ENCODE results near the gene ALDH18A1.

The ALDH18A1 gene

DNA sequence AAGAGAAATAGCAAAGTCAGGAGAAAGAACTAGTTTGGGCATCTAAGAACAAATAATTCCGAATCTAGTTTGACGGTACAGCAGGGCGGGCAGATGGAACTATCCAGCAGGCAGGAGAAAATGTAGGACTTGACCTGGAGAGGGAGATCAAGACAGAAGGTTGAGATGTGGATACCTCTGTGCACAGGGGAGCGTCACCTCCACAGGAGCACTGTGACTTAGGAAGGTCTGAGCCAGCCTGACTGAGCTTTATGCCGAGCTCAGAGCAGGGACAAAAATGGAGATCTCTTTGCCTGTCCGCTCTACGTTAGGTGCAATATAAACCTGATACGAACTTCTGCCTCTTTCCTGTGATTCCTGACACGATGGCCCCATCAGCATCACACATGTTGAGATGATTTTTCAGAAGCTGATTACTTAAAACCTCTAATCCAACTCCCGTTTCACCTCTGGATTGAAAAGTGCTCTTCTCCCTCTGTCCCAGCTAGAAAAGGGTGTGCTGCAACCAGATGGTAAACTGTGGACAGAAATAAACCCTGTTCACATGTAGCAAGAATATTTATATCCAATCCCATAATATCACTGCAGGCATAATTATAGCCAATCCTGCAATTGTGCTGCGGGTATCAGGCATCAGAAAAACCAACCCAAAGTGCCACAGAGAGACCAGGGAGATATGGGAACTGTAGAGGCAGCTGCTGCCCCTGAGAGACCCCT lies 81.7 kb downstream of the ALDH18A1 start:
- DNase-seq: no peak

DNA sequence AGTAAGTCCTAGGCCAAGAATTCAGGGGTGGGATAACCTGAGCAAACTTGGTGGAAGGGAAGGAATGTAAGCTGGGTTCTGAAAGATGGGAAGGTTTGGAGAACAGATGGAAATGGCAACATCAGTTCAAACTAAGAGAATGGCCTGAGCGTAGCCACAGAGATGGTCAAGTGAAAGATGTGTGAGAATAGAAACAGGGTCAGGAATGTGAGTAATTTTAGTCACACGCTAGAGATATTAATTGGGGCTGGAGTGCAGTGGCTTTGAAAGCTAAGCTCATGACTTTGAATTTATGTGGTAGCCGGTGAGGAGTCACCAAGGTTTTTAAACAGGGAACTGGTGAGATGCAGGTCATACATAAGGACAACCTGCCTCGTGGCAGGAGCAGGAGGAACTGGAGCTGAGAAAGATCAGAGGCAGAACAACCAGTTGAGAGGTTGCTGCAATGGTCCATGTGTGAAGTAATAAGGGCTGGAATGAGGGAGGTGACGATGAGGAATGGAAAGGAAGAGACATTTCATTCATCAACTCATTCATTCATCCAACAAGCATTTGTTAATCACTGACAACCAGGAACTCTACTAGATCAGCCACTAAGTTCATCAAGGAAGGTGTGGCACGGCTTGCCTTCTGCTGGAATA lies 82.4 kb downstream of the ALDH18A1 start:
- no peak for DNase-seq

DNA sequence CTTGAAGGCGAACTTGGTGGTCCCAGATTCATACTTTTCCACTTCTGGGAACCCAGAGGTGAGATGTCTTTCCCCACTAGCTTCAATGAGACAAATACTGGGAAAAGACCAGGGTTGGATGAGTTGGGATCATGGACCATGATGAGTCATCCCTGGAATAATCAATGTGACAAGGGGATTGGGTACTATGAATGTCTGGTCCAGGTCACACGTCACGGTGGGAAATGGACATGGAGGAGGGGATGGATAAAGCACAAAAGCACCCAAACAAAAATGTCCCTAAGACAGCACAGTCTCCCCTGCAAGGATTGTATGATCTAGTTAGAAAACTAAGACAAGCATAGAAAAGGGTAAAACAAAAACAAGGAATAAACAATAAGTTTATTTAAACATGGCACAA lies 83.0 kb downstream of the ALDH18A1 start:
- no peak for DNase-seq

DNA sequence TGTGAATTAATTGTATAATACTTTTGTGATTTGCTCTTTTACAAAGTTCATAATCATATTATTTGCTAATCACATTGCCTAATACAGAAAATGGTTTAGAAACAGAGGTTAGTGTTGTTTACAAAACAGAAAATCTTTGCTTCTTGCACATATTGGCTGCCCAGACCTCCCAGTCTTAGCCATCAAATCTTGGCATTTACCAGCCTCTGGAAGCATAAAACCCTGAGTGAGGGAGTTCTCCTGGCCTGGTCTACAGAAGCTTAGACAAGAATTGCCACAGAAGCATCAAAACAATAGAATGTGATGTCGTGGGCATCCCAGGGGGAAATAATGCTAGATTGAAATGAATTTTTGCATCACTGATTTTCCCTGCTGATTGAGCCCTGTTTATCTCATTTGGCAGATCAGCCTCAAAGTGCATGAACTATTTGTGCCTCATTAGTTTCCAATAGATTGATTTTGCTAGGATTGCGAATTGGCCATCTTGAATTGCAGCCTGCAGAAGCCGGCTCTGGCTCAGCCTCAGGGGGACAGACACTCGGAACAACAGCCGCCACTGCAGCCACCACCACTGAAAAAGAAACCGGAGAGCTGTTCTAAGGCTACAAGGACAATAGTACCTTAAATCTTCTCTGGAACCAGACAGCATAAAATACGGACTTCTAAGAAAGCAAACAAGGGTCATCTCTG lies 84.2 kb downstream of the ALDH18A1 start:
- DNase-seq: no peak

DNA sequence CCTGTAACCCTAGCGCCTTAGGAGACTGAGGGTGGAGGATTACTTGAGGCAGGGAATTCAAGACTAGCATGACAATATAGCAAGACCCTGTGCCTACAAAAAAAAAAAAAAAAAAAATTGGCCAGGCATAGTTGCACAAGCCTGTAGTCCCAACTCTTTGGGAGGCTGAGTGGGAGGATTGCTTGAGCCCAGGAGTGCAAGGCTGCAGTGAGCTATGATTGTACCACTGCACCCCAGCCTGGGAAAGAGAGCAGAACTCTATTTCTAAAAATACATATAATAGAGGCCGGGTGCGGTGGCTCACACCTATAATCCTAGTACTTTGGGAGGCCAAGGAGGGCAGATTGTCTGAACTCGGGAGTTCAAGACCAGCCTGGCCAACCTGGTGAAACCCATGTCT lies 85.1 kb downstream of the ALDH18A1 start:
- no peak for DNase-seq

DNA sequence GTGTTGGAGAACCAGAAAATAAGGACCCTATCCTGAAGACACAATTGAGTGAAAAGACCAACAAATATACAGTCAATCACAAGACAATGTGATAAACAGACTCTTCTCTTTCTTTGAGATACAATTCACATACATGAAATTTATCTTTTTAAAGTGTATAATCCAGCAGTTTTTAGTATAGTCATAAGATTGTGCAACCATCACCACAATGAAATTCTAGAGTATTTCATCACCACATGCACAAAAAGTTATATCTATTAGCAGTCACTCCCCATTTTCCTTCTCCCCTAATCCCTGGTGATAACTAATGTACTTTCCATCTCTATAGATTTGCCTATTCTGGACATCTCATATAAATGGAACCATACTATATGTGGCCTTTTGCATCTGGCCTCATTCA lies 87.1 kb downstream of the ALDH18A1 start:
- no peak for DNase-seq

DNA sequence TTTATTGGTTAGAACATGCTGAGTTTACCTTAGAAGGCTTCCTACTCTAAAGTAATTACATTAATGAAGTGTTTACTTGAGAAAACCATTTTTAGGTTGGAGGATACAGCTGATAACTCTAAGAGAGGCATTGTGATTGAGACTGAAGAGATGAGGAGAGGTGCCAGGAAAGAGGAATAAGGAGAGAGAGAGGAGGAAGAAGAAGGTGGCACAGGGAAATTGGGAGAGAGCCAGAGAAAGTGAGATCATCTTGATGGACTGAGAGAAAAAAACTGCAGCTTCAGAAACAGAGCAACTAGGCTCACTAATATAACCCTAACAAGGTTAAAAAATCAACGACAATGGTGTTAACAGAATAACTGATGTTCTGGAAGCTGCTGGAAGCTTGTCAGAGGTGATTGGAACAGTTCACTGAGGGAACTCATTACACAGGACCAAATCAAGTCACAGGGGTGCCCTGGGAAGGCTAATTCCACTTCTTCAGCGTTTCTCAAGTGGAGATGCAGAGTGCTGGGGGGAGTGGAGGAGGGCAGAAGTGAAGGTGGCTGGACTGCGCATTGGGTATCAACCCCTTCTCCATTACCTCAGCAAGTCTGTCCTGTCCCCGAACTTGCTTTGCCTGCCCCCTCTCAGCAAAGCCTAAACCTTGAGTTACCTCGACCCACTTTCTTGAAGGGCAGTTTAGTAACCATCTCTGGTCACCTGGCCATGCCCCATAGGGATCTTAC lies 88.4 kb downstream of the ALDH18A1 start:
- DNase-seq: no peak

DNA sequence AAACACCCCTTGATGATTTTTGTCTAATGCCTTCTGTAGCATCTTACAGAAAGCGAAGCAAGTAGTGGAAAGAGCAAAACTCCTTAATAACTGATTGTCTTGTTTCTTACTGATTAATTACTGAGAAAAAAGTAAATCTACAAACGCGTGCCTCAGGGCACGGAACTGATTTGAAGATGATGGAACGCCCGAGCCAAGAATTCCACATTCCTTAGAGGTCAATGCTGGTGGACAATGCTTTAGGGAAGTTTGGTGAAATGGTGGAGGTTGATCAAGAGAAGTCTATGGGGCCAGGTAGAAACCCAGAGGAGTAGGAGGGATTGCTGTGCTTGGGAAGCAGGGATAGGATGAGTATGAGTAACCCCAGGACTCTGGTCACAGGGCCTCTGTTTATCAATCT lies 90.4 kb downstream of the ALDH18A1 start:
- no peak for DNase-seq

DNA sequence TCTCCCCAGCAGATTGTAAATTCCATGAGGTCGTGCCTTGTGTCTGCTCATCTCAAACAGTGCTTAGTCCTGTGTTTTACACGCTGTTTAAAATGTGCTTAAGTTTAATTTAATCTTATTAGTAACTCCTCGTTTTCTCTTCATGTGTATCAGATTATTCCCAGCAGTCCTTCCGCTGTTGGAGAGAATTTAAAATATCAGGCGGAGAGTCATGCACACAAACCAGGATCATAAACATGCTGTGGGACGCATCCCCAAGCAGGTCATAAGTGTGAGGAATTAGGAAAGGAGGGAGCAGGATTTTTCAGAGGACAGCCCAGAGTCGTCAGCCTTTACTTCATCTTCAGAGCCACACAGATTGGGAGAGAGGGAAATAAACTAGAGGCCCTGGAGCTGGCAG lies 91.2 kb downstream of the ALDH18A1 start:
- no peak for DNase-seq

DNA sequence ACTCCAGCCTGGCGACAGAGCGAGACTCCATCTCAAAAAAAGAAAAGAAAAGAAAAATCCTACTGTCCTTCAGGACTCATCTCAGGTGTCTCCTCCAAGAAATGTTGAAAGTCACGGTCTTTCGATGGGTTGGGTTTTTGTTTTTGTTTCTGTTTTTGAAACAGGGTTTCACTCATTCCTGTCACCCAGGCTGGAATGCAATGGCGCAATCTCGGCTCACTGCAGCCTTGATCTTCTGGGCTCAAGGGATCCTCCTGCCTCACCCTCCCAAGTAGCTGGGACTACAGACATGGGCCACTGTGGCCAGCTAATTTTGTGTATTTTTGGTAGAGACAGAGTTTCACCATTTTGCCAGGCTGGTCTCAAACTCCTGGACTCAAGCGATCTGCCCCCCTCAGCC lies 92.2 kb downstream of the ALDH18A1 start:
- no peak for DNase-seq

DNA sequence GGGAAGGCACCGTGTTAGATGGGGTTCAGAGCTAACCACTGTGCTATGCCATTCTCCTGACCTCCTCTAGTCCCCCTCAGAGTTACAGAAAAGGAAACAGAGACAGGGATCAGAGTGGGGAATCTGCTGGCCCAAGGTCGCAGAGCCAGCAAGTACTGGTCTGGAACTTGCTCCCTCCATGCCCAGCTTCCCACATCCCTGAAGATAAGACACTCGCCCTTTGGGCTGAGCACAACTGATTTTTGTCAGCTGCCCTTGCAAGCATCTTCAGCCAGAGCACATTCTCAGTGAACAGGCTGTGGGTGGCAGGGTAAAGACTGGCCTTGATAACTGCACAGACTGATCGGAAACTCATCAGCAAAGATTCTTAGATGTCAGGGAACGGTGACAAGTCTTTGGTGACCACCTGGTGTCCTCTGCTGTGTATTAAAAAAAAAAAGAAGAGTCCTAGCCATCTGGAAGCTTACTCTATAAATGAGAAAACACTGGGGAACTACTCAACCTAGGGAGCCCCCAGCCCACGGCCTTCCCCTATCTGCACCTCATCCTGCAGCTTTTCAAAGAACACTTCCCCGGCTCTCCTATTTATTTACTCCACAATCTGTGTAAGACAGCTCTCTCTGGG lies 94.1 kb downstream of the ALDH18A1 start:
- DNase-seq: no peak

DNA sequence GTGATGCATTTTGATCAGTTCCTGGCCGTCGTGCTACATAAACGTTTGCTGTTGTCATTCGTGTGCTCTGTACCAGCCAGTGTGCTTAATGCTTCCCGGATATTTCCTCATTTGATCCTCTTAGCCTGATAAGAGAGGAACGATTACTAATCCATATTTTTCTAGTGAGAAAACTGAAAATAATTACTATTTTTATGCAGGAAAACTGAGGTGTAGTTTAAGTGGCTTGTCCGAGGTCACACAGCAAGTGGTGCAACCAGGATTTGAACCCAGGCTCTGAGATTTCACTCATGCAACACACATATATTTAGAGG lies 94.7 kb downstream of the ALDH18A1 start:
- DNase-seq: no peak

DNA sequence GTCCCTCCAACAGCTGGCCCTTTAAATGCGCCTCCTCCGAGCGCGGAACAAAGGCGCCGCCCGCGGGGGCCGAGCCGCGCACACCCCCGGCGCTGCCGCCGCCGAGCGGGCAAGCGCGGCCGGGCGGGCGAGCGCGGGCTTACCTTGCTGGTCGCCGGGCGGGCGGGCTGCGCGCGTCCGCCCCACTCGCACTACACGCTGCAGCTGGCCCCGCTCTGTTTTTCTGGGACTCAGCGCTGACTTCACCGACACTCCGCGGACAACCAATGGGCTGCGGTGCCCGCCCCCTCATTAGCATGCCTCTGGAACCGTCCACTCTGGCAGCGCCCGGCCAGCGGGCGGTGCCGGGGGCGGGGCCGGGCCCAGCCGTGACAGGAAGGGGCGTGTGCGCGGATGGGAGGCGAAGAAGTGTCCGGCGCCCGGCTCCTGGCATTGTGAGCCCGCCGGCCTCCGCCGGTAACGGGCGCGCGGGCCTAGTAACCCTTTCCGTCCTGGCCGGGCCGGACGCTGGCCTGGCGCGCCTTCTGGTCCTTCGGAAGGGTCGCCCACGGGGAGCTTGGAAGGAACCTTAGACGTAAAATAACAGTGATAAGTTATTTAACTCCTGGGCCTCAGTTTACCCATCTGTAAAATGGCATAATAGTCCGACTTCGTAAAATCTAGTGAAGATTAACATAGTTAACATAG lies 95.2 kb downstream of the ALDH18A1 start, which contains the start of gene SORBS1:
Gene SORBS1, minus strand, starts transcription at position 195 of the 687 bp plus-strand sequence. CDS start 120,236 bp downstream, outside the sequence.
- DNase-seq: peak; percentile 84

DNA sequence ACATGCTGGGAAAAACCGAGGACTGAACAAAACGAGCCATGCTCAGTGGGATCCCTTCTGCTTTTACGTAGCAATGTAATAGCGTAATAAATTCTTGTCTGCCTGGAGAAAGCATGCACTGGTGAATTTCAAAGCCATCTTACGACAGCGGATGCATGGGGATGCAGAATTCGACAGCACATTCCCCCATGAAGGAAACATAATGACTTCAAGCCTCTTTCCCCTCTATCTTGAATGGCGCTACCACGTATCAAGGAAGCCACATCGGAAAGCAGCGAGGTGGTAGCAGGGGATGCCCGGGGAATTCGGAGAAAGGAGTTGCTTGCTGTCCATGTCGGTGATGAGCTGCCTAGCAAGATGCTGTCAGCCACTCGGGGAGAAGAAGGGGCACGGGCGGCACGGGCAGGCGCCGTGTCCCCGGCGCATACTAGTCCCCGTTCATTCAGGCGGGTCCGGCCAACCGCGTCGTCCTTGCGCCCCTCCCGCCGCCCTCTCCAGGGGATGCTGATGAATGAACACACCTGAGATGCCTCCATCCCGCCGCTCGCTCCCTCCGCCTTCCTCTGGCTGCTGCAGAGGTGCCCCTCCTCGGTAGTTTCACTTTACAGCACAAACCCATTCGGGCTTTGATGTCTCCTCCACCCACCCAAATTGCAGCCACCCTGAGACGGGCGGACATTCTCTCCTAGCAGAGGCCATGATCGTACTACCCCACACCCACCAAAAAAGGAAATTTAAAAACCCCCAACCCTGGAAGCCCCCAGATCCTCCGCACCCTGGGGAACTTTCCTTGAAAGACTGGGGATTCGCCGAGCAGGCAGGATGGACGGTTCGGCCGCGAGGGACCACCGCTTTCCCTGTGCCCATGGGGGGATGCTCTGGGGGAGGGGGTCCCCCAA lies 96.0 kb downstream of the ALDH18A1 start:
- peak; percentile 38 for DNase-seq

DNA sequence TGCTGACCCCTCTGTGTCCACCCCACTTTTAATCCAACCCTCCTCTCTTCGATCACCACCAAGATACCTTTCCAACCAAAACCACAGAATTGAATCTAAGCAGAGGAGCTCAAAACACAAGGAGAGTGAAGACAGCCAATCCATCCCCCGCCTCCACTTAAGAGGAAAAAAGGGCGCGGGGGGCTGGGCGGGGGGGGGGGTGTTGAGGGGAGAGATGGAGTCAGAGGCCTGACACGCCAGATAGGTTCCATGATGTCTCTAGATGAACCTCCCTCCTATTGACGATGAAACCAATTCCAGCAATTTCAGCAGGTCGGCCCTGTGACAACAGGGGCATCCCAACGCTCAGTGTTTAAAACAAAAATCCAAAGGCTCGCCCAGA lies 96.6 kb downstream of the ALDH18A1 start:
- no peak for DNase-seq

DNA sequence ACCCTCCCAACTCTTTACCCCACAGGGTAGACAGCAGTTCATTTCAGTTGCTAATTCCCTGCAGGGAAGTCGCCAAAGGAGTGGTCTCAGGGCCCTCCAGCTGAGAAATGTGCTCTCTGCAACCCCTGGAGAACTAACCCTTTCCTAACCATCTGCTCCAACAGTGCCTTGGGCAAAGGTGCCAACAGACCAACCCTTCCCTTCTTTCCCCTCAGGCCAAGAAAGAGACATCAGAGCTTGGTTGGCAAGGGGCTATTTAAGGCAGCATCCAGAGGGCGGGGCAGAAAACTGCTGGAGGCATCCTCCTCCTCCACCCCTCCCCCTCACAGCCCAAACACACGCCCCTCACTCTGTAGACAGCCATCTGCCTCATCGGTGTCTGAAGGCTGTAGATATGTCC lies 97.0 kb downstream of the ALDH18A1 start:
- no peak for DNase-seq

DNA sequence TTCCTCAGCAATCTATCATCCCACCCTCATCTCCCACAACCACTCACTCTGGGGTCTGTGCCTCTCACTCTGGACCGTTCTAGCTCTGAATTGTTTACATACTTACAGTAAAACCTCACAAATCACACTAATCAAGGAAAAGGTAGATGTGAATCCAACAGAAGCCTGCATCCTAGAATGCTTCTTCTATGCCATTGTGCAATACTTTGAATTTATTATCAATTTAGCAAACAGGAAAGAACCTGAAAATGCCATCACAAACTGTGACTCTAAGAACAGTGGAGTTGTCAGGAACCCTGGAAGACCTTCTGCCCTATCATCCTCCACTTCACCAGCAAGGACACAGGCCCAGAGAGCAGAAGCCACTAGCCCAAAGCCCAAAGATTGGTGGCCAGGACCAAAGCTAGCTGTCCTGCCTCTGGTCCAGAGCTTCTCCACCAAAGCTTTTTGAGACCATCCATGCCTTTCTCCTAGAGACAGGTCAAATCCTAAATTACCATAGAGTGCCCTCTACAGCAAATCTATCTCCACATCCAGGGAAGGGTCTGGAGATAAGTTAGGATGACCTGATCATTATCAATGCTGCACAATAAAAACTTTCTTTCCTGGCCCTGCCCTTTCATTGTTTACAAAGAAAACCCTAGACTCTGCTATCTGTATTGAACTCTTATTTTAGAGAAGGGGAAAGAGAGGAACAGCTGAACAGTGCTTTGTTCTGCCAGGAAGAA lies 97.8 kb downstream of the ALDH18A1 start:
- no peak for DNase-seq

DNA sequence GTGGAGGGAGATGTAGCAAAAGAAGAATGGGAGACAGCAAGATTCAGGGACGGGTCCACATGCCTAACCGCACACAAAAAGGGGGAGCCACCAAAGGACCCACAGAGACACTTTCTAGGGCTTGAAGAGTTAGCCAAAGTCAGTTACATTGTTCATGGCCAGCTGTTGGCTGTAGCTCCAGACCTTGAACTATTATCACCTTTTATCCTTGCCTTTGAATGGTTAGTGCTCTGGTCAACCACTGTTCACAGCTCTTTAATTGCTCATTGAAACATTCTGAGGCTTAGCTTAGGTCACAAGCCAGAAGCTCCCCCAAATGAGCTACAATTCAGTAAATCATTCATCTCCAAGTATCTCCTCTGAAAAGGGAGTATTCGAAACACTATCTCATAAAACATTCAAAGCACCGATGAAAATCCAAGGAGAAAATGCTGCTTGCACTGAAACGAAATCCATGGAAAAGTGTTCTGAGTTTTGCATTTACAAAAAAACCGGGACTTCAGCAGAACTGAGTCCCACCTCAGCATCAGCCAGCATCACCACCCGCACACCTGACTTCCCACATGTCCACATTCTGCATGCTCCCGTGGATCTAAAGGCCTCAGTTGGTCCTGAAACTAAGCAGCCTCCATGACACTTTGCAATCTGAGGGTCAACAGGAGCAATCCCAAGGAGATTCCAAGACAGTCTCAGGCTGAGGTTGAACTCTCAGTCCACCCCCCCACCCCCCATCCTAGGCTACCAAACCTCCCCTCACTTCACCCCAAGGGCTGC lies 99.3 kb downstream of the ALDH18A1 start:
- no peak for DNase-seq

All from stimulated activated CD4-positive, alpha-beta T cell treated with anti-CD3 and anti-CD28 coated beads, Interleukin-4, amount 100 ng/mL, for 24 hours (primary cell).